Epithelial cell of esophagus (primary cell): ENCODE measurements around the gene GATAD2A.

Experiments
- DNase-seq: peaks from one replicate; pipeline ENCODE4 v3.0.0; 2010; ENCODE audit warnings: low read depth
- H3K4me3 ChIP-seq: 2 replicates; pipeline ENCODE4 v1.5.1; 2011; ENCODE audit warnings: mild to moderate bottlenecking, low read length, control low read depth
- CTCF ChIP-seq: IDR thresholded peaks from 2 replicates; pipeline ENCODE4 v1.5.1; 2011; ENCODE audit warnings: low read depth, mild to moderate bottlenecking, low read length, control low read depth, inconsistent platforms; ENCODE audit not compliant: insufficient read depth; ENCODE audit errors: missing control alignments

GATAD2A gene, protein sequence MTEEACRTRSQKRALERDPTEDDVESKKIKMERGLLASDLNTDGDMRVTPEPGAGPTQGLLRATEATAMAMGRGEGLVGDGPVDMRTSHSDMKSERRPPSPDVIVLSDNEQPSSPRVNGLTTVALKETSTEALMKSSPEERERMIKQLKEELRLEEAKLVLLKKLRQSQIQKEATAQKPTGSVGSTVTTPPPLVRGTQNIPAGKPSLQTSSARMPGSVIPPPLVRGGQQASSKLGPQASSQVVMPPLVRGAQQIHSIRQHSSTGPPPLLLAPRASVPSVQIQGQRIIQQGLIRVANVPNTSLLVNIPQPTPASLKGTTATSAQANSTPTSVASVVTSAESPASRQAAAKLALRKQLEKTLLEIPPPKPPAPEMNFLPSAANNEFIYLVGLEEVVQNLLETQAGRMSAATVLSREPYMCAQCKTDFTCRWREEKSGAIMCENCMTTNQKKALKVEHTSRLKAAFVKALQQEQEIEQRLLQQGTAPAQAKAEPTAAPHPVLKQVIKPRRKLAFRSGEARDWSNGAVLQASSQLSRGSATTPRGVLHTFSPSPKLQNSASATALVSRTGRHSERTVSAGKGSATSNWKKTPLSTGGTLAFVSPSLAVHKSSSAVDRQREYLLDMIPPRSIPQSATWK

DNA sequence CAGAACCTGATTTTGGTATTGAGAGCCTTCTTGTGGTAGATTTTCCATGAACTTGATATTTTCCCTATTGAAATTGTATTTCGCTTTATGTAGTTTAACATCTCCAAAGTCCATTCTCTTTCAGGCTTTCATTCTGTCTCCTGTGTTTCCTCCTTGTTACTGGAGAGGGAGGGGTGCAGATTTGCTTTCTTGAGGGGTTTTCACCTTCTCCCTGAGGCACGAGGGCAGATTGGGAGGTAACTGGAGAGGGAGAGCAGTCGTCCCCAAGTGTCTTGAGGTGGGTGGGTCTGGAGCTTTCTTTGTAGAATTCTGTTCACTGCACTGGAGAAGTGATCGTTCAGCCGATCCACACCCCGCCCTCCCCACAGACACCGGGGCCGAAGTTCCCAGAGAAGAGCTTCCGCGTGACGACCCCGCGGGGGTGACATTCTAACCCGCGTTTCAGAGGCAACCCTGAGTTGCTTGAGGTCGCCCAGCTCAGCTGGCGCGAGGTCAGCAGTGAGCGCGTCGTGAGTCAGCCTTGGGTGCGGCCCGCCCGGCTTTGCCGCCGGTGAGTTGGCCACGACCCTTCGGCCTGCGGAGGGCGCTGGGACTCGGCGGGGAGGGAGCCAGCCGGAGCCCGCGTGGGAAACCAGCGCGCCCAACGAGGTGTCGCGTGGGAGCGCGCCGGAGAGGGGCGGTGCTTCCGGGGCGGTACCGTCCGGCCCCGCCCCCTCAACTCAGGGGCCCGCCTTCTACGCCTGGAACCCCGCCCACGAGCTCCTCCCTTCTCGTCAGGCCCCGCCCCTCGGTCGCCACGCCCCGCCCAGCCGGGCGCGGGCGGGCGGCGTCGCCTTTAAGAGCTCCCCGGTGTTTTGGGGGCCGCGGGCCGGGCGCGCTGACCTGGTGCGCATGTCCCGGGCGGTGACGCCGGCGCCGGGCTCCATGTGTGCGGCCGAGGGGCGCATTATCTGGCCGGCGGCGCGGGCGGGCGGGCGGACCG is at the start of gene GATAD2A:
Gene GATAD2A (plus strand): TSS at position 797 of the 982 bp plus-strand sequence. CDS start 59,671 bp downstream, outside the sequence.
- peak within 1 kb of the TSS; percentile 71 for H3K4me3 ChIP-seq
- no peak for TF ChIP-seq CTCF
- DNase-seq: peak; percentile 92

GRCh38 chr19:19356500-19356899 is 49.0 kb upstream of the GATAD2A start:
- TF ChIP-seq CTCF: no peak
- H3K4me3 ChIP-seq: no peak overlapping the region
- DNase-seq: no peak

- TF ChIP-seq CTCF: no peak
- H3K4me3 ChIP-seq: no peak overlapping the region
- DNase-seq: no peak
Measured at GRCh38 chr19:19356901-19357566, 48.4 kb upstream of the GATAD2A start.

GRCh38 chr19:19361075-19361594 is 44.3 kb upstream of the GATAD2A start:
- DNase-seq: peak; percentile 83
- H3K4me3 ChIP-seq: no peak overlapping the region
- TF ChIP-seq CTCF: peak; percentile 84

DNA sequence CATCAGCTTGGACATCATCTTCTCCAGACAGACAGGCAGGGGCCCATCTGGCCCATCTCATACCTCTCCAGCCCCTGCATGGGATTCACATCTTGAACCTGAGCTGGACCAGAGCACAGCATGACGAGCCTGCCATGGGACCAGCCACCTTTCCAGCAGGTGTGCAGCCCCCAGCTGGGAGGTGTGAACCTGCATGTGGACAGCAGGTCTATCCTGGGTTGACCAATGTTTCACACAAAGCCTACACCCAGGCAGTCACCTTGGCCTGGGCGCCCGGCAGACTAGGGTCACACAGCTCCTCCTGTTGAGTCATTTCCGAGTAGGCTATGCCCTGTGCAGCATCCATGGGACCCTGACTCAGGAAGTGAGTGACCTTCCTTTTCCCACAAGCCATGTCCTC is 43.4 kb upstream of the GATAD2A start:
- H3K4me3 ChIP-seq: no peak overlapping the region
- no peak for DNase-seq
- TF ChIP-seq CTCF: no peak
